Keratinocyte (primary cell): Measurements from ENCODE around the gene ZBTB32. TPM values are rescaled to one million over a fixed set of nuclear protein-coding genes. Genes with fewer than 3 reads are reported as not detected.

ENCODE experiments used
- DNase-seq: peaks from one replicate; pipeline ENCODE4 v3.0.0-alpha.2; 2011; ENCODE audit warnings: low read depth, missing footprints, low spot score
- FAIRE-seq: peaks from 2 replicates; lab custom pipeline; 2011; peaks lifted over from hg19 to GRCh38; lab: Jason Lieb, UNC
- H2AFZ ChIP-seq: 2 replicates; pipeline ENCODE4 v1.6.0; 2012; ENCODE audit warnings: low read length, control low read depth, inconsistent platforms; ENCODE audit not compliant: control insufficient read depth
- H3K27ac ChIP-seq: 2 replicates; pipeline ENCODE4 v1.5.1; 2011; ENCODE audit warnings: low read length; ENCODE audit not compliant: control insufficient read depth, insufficient read depth
- H3K27me3 ChIP-seq: 3 replicates; pipeline ENCODE4 v1.6.0; 2011; ENCODE audit warnings: low read length; ENCODE audit not compliant: control insufficient read depth, insufficient read depth; ENCODE audit errors: extremely low read depth
- H3K36me3 ChIP-seq, 2 experiments: 2 replicates in 1 of 2; 3 replicates in 1 of 2; pipeline ENCODE4 v1.5.1; 2011; ENCODE audit warnings: low read length in 2 of 2, mild to moderate bottlenecking in 1 of 2; ENCODE audit not compliant: control insufficient read depth in 2 of 2, insufficient read depth in 2 of 2; ENCODE audit errors: extremely low read depth in 1 of 2
- H3K4me1 ChIP-seq: 3 replicates; pipeline ENCODE4 v1.5.1; 2011; ENCODE audit warnings: low read length; ENCODE audit not compliant: control insufficient read depth, insufficient read depth; ENCODE audit errors: extremely low read depth
- H3K4me2 ChIP-seq: 3 replicates; pipeline ENCODE4 v1.6.0; 2011; ENCODE audit warnings: low read depth, low read length; ENCODE audit not compliant: control insufficient read depth, insufficient read depth; ENCODE audit errors: extremely low read depth
- H3K4me3 ChIP-seq, 3 experiments: fragments of 200-600 bp in 1 of 3; sonication (generic) in 1 of 3; 2 replicates in 2 of 3; 3 replicates in 1 of 3; pipeline ENCODE4 v1.5.1; 2011 to 2016; ENCODE audit warnings: low read length in 3 of 3, mild to moderate bottlenecking in 3 of 3, control low read depth in 2 of 3, inconsistent platforms in 1 of 3, low read depth in 1 of 3, mixed read lengths in 1 of 3, mixed run types in 1 of 3, moderate library complexity in 1 of 3; ENCODE audit not compliant: control insufficient read depth in 2 of 3, insufficient read depth in 2 of 3; ENCODE audit errors: extremely low read depth in 1 of 3
- H3K79me2 ChIP-seq: 2 replicates; pipeline ENCODE4 v1.6.0; 2012; ENCODE audit warnings: low read length; ENCODE audit not compliant: control insufficient read depth, insufficient read depth
- H3K9ac ChIP-seq: 3 replicates; pipeline ENCODE4 v1.6.0; 2011; ENCODE audit warnings: low read length; ENCODE audit not compliant: control insufficient read depth, insufficient read depth; ENCODE audit errors: extremely low read depth
- H3K9me1 ChIP-seq: 3 replicates; pipeline ENCODE4 v1.6.0; 2011; ENCODE audit warnings: low read length; ENCODE audit not compliant: control insufficient read depth, insufficient read depth; ENCODE audit errors: extremely low read depth
- H3K9me3 ChIP-seq: 2 replicates; pipeline ENCODE4 v1.5.1; 2012; ENCODE audit warnings: low read depth, low read length; ENCODE audit not compliant: control insufficient read depth
- H4K20me1 ChIP-seq: 3 replicates; pipeline ENCODE4 v1.6.0; 2011; ENCODE audit warnings: low read length; ENCODE audit not compliant: control insufficient read depth, insufficient read depth; ENCODE audit errors: extremely low read depth
- EZH2 ChIP-seq: IDR thresholded peaks from one replicate; pipeline ENCODE4 v1.6.1; 2012; ENCODE audit warnings: inconsistent platforms, mild to moderate bottlenecking, low read length, moderate library complexity
- dilution Hi-C: fragments of 300-500 bp; cut with MboI; formaldehyde crosslinking; loops from one replicate; pipeline ENCODE4 v1.7.0; 2020; ENCODE audit warnings: low sequenced_read_pairs; ENCODE audit not compliant: extremely low pct_ligation_motif_present
- polyA plus RNA-seq, 5 experiments: library from polyadenylated mRNA; depleted of rRNA in 3 of 5; stranded (reverse) in 3 of 5; stranded (forward) in 1 of 5; unstranded in 1 of 5; fragments of >200 nt; gene quantifications; 1 replicate in 1 of 5; 2 replicates in 3 of 5; 3 replicates in 1 of 5; pipeline versions ENCODE4 v1.2.1 to v1.2.3, GENCODE V29; 2011 to 2012; ENCODE audit warnings: missing spikeins in 2 of 5, low read depth in 1 of 5, low replicate concordance in 1 of 5
- TF ChIP-seq, protein P1 (sequence below), 3 experiments: IDR thresholded peaks in 1 of 3; conservative IDR thresholded peaks in 1 of 3; optimal IDR thresholded peaks in 1 of 3; 2 replicates in 2 of 3; 3 replicates in 1 of 3; pipeline versions ENCODE3 to v1.5.1; 2011; ENCODE audit warnings: low read length in 3 of 3, mild to moderate bottlenecking in 3 of 3, moderate library complexity in 2 of 3, control low read depth in 1 of 3, inconsistent platforms in 1 of 3; ENCODE audit not compliant: insufficient read depth in 2 of 3; ENCODE audit errors: extremely low read depth in 1 of 3

The ZBTB32 gene
- polyA plus RNA-seq, 1 donor (not counting 4 experiments of a cell fraction or from before 2014, with no cell fraction given) = not detected

DNA sequence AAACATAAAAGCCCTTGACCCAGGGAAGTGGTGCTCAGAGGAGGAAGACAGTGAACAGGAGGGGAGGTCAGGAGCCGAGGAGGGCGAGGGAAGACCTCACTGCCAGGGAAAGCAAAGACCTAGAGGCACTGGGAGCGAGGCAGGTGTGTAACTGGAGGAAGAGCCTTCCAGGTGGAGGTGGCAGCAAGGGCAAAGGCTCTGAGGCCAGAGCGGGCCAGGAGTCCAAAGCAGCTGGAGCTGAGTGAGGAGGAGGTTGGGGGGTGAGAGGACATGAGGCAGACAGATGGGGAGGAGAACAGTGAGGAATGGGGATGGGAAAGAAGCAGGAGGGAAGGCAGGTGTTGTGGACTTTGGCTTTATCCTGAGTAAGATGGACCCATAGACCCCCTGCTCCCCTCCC, 34.4 kb upstream of the ZBTB32 start:
- no peak overlapping the region for H2AFZ ChIP-seq
- no peaks in the 10 kb centered on the region for H3K9me1 ChIP-seq
- peaks cover 7% of the 10 kb centered on the region for H3K4me1 ChIP-seq
- no peaks in the 10 kb centered on the region for H3K36me3 ChIP-seq
- H3K9ac ChIP-seq = no peak overlapping the region
- dilution Hi-C loops = no loop called here
- FAIRE-seq = no peak
- H3K27ac ChIP-seq = no peak overlapping the region
- no peak overlapping the region for H3K4me2 ChIP-seq
- no peak for DNase-seq
- no peaks in the 10 kb centered on the region for H3K79me2 ChIP-seq
- peaks cover 10% of the 10 kb centered on the region for H3K27me3 ChIP-seq
- no peaks in the 10 kb centered on the region for H4K20me1 ChIP-seq
- no peak overlapping the region for H3K4me3 ChIP-seq
- TF ChIP-seq, protein P1, sequence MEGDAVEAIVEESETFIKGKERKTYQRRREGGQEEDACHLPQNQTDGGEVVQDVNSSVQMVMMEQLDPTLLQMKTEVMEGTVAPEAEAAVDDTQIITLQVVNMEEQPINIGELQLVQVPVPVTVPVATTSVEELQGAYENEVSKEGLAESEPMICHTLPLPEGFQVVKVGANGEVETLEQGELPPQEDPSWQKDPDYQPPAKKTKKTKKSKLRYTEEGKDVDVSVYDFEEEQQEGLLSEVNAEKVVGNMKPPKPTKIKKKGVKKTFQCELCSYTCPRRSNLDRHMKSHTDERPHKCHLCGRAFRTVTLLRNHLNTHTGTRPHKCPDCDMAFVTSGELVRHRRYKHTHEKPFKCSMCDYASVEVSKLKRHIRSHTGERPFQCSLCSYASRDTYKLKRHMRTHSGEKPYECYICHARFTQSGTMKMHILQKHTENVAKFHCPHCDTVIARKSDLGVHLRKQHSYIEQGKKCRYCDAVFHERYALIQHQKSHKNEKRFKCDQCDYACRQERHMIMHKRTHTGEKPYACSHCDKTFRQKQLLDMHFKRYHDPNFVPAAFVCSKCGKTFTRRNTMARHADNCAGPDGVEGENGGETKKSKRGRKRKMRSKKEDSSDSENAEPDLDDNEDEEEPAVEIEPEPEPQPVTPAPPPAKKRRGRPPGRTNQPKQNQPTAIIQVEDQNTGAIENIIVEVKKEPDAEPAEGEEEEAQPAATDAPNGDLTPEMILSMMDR (optimal IDR thresholded peaks at IDR 0.05 in 1 of 3, IDR thresholded peaks at IDR 0.05 in 1 of 3, conservative IDR thresholded peaks at IDR 0.05 in 1 of 3; ENCODE audit: extremely low read depth in 1 of 3, insufficient read depth in 2 of 3, low read length in 3 of 3) = no peak
- TF ChIP-seq EZH2 = no peak
- H3K9me3 ChIP-seq = no peaks in the 10 kb centered on the region

DNA sequence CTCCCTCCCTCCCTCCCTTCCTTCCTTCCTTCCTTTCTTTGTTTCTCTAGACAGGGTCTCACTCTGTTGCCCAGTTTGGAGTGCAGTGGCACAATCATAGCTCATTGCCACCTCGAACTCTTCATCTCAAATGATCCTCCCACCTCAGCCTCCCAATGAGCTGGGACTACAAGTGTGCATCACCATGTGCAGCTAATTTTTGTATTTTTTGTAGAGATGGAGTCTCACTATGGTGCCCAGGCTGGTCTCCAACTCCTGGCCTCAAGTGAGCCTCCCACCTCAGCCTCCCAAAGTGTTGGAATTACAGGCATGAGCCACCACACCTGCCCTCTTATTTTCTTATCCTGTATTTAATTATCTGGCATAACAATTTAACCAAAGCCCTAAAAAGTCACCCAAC, 33.7 kb upstream of the ZBTB32 start:
- peaks cover 13% of the 10 kb centered on the region for H3K27me3 ChIP-seq
- no peaks in the 10 kb centered on the region for H3K79me2 ChIP-seq
- H3K9ac ChIP-seq = no peak overlapping the region
- dilution Hi-C loops = no loop called here
- no peaks in the 10 kb centered on the region for H4K20me1 ChIP-seq
- no peak overlapping the region for H3K4me3 ChIP-seq
- no peak overlapping the region for H2AFZ ChIP-seq
- TF ChIP-seq, protein P1 (optimal IDR thresholded peaks at IDR 0.05 in 1 of 3, IDR thresholded peaks at IDR 0.05 in 1 of 3, conservative IDR thresholded peaks at IDR 0.05 in 1 of 3; ENCODE audit: extremely low read depth in 1 of 3, insufficient read depth in 2 of 3, low read length in 3 of 3) = no peak
- TF ChIP-seq EZH2 = no peak
- no peaks in the 10 kb centered on the region for H3K36me3 ChIP-seq
- FAIRE-seq (no peak), DNase-seq (no peak)
- no peaks in the 10 kb centered on the region for H3K9me3 ChIP-seq
- H3K9me1 ChIP-seq = no peaks in the 10 kb centered on the region
- no peak overlapping the region for H3K4me2 ChIP-seq
- peaks cover 7% of the 10 kb centered on the region for H3K4me1 ChIP-seq
- H3K27ac ChIP-seq = no peak overlapping the region
